Hindlimb muscle (tissue), 1 donor: ENCODE data around the gene FNIP1. TPM values are rescaled to one million over a fixed set of nuclear protein-coding genes. Genes with fewer than 3 reads are reported as not detected.
"Not testable (repeated sequence)": the region's sequence is repeated elsewhere in the genome, so short reads cannot be mapped to it uniquely, and the experiment has no call there.

Experiments
- DNase-seq: peaks from one replicate; pipeline ENCODE4 v3.0.0-alpha.2; 2013
- polyA plus RNA-seq: library from polyadenylated mRNA; unstranded; fragments of 120-200 nt; gene quantifications from one replicate; pipeline ENCODE4 v1.2.1, GENCODE V29; 2013; ENCODE audit not compliant: insufficient read length

The FNIP1 gene
- polyA plus RNA-seq, 1 donor, result 12.7 TPM

DNA sequence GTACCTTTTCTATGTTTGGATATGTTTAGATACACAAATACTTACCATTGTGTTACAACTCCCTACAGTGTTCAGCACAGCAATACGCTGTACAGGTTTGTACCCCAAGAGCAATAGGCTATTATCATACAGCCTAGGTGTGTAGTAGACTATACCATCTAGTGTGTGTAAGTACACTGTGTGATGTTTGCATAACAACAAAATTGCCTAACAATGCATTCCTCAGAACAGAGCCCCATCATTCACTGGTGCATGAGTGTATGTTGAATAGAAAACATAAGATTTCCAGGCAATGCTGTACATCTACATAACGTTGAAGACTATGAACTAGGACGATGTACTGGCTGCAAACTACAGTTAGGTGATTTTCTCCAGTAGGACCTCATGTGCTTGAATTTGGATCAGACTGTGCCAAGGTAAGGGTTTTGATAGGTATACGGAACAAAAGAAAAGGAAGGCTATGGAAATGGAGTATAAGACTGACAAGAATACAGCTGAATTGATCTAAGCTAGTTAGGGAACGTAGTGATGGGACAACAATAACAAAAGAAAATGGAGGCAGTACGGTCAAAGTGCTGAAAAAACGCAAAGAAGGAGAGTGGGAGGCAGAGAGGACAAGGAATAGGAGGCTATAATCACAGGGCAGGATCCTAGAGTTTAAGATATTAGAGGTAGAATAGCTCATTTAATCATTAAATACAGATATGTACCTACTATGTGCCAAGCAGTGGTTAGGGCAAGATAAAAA is 46.9 kb downstream of the FNIP1 start:
- no peak for DNase-seq

DNA sequence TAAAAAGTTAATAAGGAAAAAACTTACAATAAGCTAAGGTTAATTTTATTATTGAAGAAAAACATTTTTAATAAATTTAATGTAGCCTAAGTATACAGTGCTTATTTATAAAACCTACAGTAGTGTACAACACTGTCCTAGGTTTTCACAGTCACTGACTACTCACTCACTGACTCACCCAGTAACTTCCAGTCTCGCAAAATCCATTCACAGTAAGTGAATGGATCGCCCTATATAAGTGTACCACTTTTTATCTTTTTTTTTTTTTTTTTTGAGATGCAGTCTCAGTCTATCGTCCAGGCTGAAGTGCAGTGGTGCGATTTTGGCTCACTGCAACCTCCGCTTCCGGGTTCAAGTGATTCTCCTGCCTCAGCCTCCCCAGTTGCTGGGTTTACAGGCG is 47.7 kb downstream of the FNIP1 start:
- no peak for DNase-seq

DNA sequence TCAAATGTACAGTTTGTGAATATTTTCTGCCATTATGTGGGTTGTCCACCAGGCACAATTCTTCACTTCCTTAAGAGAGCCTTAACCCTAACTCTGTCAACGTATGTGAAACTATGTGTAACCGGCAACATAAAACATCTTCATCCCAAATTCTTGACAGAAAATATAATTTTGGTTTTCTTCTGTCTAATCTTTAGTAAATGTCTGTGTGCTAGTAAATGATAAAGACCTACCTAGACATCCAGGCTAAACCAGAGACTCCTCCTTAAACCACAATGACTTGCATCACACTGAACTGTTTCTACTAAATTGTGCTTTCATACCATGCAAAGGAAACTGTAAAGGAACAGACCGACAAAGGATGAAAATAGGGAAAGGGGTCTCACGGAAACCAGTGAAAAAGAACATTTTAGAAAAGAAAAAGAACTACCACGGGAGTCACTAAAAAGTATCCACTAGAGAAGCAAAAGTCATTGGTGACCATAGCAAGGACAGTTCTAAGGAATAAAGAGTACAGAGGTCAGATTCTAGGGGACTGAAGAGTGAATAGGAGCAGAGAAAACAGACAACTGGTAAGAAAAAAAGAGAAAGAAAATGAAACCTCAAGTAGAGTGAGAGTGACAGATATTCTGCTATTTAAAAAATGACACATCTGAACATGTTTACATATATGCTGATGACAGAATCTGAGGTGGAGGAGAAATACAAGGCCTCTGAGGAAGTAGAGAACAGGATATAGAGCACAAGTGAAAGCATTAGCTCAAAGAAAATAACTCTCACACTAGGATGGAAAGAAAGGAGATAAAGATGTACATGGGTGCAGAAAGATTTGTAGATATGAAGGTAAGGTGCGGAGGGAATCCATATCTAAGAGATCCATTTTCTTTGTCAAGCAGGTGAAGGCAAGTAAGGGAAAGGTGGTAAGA is 49.4 kb downstream of the FNIP1 start:
- no peak for DNase-seq

GRCh38 chr5:131746423-131746822 is 50.4 kb downstream of the FNIP1 start:
- DNase-seq, result no peak

GRCh38 chr5:131745703-131746102 is 51.1 kb downstream of the FNIP1 start:
- DNase-seq, result no peak

DNA sequence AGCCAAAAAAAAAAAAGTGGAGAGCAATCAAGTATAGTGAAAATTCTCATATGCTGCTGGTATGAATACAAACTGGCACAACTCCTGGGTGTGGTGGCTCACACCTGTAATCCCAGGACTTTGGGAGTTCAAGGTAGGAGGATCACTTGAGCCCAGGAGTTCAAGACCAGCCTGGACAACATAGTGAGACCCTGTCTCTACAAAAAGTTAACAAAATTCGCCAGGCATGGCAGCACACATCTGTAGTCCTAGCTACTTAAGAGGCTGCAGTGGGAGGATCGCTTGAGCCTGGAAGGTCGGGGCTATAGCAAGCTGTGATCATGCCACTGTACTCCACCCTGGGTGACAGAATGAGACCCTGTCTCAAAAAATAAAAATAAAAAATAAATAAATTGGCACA is 51.7 kb downstream of the FNIP1 start:
- DNase-seq, result no peak

DNA sequence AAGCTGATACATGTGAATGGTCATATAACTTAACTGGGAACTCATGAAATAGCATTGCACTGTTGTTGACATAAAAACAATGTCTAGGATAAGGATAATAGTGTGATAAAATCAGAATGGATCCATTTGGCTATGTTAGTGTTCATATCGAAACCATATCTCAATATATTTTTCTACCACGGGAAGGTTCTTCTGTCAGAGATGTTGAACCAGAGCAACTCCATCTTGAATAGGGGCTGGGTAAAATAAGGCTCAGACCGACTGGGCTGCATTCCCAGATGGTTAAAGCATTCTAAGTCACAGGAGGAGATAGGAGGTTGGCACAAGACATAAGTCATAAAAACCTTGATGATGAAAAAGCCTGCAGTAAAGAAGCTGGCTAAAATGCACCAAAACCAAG is 56.3 kb downstream of the FNIP1 start:
- DNase-seq, result no peak

DNA sequence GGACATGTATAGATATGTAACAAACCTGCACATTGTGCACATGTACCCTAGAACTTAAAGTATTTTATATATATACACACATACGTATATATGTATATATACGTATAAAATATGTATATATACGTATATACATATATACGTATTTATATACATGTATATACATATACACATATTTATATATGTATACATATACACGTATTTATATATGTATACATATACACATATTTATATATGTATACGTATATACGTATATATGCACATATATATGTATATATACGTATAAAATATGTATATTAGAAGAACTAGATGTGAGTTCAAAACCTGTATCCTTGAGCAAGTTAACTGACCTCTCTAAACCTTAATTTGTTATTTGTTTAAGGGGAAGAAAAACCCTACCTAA is 61.4 kb downstream of the FNIP1 start:
- DNase-seq, result no peak

DNA sequence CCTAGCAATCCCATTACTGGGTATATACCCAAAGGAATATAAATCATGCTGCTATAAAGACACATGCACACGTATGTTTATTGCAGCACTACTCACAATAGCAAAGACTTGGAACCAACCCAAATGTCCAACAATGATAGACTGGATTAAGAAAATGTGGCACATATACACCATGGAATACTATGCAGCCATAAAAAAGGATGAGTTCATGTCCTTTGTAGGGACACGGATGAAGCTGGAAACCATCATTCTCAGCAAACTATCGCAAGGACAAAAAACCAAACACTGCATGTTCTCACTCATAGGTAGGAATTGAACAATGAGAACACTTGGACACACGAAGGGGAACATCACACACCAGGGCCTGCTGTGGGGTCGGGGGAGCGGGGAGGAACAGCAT is 61.9 kb downstream of the FNIP1 start:
- DNase-seq, result not testable (repeated sequence)

DNA sequence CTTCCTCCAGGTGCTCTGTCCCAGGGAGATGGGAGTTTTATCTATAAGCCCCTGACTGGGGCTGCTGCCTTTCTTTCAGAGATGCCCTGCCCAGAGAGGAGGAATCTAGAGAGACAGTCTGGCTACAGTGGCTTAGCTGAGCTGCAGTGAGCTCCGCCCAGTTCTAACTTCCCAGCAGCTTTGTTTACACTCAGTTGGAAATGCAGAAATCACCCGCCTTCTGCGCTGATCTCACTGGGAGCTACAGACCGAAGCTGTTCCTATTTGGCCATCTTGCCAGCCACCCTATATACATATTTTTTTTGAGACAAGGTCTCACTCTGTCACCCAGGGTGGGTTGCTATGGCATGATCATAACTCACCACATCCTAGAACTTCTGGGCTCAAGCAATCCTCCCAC is 67.5 kb downstream of the FNIP1 start:
- not testable (repeated sequence) for DNase-seq

GRCh38 chr5:131724089-131724488 is 72.7 kb downstream of the FNIP1 start:
- not testable (repeated sequence) for DNase-seq

DNA sequence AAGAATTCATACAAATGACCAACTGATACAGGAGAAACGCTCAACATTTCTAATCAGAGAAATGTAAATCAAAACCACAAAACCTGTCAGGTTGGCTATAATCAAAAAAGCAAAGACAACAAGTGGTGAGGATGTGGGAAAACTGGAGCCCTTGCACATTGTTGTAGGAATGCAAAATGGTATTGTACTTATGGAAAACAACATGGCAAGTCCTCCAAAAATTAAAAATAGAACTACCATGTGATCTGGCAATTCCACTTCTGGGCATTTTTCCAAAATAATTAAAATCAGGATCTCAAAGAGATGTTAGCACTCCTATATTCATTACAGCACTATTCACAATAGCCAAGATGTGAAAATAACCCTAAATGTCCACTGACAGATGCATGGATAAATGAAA is 76.1 kb downstream of the FNIP1 start:
- DNase-seq, result no peak

DNA sequence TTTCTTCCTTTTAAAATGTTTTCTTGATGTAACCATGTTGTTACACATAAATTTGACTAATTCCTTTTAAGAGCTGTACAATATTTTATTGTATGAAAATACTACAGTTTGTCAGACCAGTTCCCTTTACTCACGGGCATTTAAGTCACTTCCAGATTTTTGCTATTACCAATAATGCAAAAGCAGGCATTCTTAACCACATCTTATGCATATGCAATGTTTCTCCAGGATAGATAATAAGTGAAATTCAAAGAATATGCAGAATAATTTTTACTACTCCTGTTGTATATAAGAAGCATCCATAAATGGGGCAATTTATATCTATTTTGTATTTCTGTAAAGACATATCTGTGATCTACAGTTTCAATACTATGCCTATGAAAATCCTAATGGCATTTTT is 77.3 kb downstream of the FNIP1 start:
- DNase-seq, result no peak

GRCh38 chr5:131718487-131719014 is 78.3 kb downstream of the FNIP1 start:
- no peak for DNase-seq

DNA sequence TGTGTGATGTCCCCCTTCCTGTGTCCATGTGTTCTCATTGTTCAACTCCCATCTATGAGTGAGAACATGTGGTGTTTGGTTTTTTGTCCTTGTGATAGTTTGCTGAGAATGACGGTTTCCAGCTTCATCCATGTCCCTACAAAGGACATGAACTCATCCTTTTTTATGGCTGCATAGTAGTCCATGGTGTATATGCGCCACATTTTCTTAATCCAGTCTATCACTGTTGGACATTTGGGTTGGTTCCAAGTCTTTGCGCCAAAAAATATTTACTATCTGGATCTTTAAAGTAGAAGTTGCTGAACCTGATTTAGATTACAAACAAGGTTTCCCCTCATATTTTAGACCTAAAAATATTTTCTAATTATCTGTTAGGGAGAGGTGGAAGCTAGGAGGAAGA is 79.7 kb downstream of the FNIP1 start:
- DNase-seq, result not testable (repeated sequence)

DNA sequence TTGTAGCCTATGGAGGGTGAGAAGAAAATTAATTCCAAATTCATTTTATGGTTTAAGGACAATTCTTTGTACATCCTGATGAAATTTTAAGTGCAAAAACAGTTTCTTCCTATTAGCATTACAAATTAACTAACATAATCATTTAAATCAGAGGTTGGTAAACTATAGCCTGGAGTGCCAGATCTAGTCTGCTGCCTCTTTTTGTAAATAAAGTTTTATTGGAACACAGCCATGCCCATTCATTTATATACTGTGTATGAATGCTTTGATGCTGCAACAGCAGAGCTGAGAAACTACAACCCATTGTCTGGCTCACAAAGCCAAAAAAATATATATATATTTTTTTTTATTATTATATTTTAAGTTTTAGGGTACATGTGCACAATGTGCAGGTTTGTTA is 80.2 kb downstream of the FNIP1 start:
- no peak for DNase-seq

GRCh38 chr5:131710391-131710790 is 86.4 kb downstream of the FNIP1 start:
- no peak for DNase-seq

DNA sequence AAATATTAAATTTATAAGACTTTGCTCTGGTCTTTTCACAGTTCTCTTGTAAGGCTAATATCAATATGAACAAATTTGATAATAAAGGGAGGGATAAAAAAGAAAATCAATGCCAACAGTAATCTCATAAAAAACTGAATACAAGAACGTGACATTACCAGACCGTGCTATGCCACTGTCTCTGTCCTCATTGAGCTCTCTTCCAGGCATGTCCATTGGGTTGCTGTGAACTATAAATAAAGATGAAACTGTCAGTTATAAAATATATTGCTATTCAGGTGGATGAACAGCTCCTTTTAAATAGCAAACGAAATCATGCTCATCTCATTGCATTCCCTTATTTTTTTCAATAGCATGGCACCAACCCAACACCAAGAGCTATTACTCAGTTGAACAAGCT is 87.8 kb downstream of the FNIP1 start:
- no peak for DNase-seq

- no peak for DNase-seq
These were observed 90.5 kb downstream of the FNIP1 start for GRCh38 chr5:131706281-131706680.

GRCh38 chr5:131694926-131695325 is 101.9 kb downstream of the FNIP1 start:
- no peak for DNase-seq

- no peak for DNase-seq
These were observed 102.9 kb downstream of the FNIP1 start for GRCh38 chr5:131693894-131694293.

- DNase-seq, result no peak
These were observed 111.2 kb downstream of the FNIP1 start for GRCh38 chr5:131685516-131686171.

- DNase-seq, result no peak
These were observed 112.2 kb downstream of the FNIP1 start for GRCh38 chr5:131684595-131684994.
